KOPT-K1 (cell line): ENCODE measurements around the gene THAP9.

ENCODE experiments used
- H3K27ac ChIP-seq: fragments of 200-600 bp; sonication (generic); 2 replicates; pipeline ENCODE4 v1.5.1; 2016; ENCODE audit warnings: antibody characterized with exemption, mild to moderate bottlenecking, low read depth, low read length; ENCODE audit not compliant: poor library complexity, severe bottlenecking
- H3K36me3 ChIP-seq: fragments of 200-600 bp; sonication (generic); 2 replicates; pipeline ENCODE4 v1.5.1; 2017; ENCODE audit warnings: antibody characterized with exemption, mild to moderate bottlenecking, low read length, moderate library complexity; ENCODE audit not compliant: insufficient read depth
- H3K9me3 ChIP-seq: fragments of 200-600 bp; sonication (generic); 2 replicates; pipeline ENCODE4 v1.5.1; 2017; ENCODE audit warnings: antibody characterized with exemption, low read length, mild to moderate bottlenecking; ENCODE audit not compliant: insufficient read depth, poor library complexity, severe bottlenecking

The THAP9 gene

DNA sequence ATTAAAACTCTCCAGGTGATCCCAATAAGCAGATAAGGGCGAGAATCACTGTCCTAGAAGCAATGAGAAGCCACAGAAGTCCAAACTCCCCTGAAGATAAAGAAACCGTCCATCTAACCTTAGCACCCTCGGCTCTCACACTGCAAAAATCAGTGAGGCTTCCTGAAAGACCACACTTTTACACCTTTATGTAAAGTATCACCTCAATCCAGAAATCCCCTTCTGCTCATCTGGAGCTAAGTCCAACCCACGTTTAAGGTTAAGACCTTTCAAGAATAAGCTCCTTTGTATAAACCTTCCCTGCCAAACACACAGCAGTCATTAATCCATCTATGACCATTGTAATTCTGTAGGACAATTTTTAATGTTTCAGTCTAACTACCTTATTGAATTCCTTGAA, 68.4 kb downstream of the THAP9 start:
- no peak overlapping the region for H3K27ac ChIP-seq
- H3K9me3 ChIP-seq: no peaks in the 10 kb centered on the region
- H3K36me3 ChIP-seq: peaks cover 95% of the 10 kb centered on the region

DNA sequence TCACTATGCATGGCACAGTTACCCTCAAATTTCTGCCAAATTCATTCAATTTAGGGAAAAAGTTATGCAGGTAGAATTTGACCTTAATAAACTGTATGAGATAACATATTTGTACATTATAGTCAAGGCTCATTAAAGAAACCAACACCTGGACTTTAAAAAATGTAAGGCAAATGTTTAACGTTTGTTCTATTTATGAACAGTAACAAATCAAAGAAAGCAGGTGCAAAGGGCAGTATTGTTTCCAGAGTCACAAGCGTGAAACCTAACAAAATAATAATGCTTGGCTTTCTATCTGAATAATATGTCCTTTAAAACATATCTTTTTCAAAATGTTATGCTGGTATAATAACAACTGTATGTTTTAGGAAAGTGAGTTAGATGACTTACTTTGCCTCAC, 68.9 kb downstream of the THAP9 start:
- no peaks in the 10 kb centered on the region for H3K9me3 ChIP-seq
- H3K36me3 ChIP-seq: peaks cover 95% of the 10 kb centered on the region
- H3K27ac ChIP-seq: no peak overlapping the region
